Caco-2 (cell line): ENCODE measurements around the gene COG1. TPM values are rescaled to one million over a fixed set of nuclear protein-coding genes. Genes with fewer than 3 reads are reported as not detected.

Source experiments
- BruUV-seq: library from RNA; stranded (reverse); fragments of 400-500 nt; replicated peaks from 2 replicates; lab custom pipeline; 2021; lab: Mats Ljungman, UMichigan
- CTCF ChIA-PET: fragments of 300-600 bp; sonication (Branson Sonifier 250); formaldehyde crosslinking; loops from one replicate; lab custom pipeline; 2022; ENCODE audit warnings: antibody characterized with exemption; lab: Charles Lee
- POLR2A ChIA-PET: fragments of 300-600 bp; sonication (Branson Sonifier 250); formaldehyde crosslinking; loops from one replicate; lab custom pipeline; 2022; ENCODE audit warnings: antibody characterized with exemption; lab: Charles Lee
- DNase-seq, 2 experiments: peaks; one replicate each; pipeline versions ENCODE4 v3.0.0 to v3.0.0-alpha.2; 2020 to 2022
- H3K27me3 ChIP-seq: replicated peaks from 2 replicates; pipeline ENCODE4 v1.6.0; 2011; ENCODE audit warnings: low read length; ENCODE audit not compliant: control insufficient read depth, insufficient read depth
- H3K36me3 ChIP-seq: 2 replicates; pipeline ENCODE4 v1.5.1; 2011; ENCODE audit warnings: low read length; ENCODE audit not compliant: control insufficient read depth, insufficient read depth
- H3K4me1 ChIP-seq: fragments of 250-450 bp; sonication (Bioruptor Pico); 2 replicates; pipeline ENCODE4 v1.5.1; 2020; ENCODE audit warnings: mild to moderate bottlenecking
- H3K4me3 ChIP-seq: 2 replicates; pipeline ENCODE4 v1.5.1; 2011; ENCODE audit warnings: low read depth, mild to moderate bottlenecking, control low read depth, low read length
- H3K9me3 ChIP-seq: fragments of 250-450 bp; sonication (Bioruptor Pico); 2 replicates; pipeline ENCODE4 v1.5.1; 2020; ENCODE audit warnings: mild to moderate bottlenecking, moderate library complexity
- H3K27ac Mint-ChIP-seq: one replicate; pipeline ENCODE4 v1.8.0; 2022; ENCODE audit warnings: mixed read lengths; ENCODE audit not compliant: unreplicated experiment
- H3K27me3 Mint-ChIP-seq: one replicate; pipeline ENCODE4 v1.8.0; 2022; ENCODE audit warnings: mixed read lengths; ENCODE audit not compliant: insufficient read depth, unreplicated experiment
- H3K36me3 Mint-ChIP-seq: one replicate; pipeline ENCODE4 v1.8.0; 2022; ENCODE audit warnings: mild to moderate bottlenecking, mixed read lengths; ENCODE audit not compliant: insufficient read depth, unreplicated experiment
- H3K4me1 Mint-ChIP-seq: one replicate; pipeline ENCODE4 v1.8.0; 2022; ENCODE audit warnings: low read depth, mixed read lengths; ENCODE audit not compliant: unreplicated experiment
- H3K4me3 Mint-ChIP-seq: one replicate; pipeline ENCODE4 v1.8.0; 2022; ENCODE audit warnings: mild to moderate bottlenecking, moderate library complexity, mixed read lengths; ENCODE audit not compliant: unreplicated experiment
- H3K9me3 Mint-ChIP-seq: one replicate; pipeline ENCODE4 v1.8.0; 2022; ENCODE audit warnings: mixed read lengths; ENCODE audit not compliant: unreplicated experiment
- intact Hi-C: fragments of 100-400 bp; cut with micrococcal nuclease; formaldehyde crosslinking; loops from one replicate; pipeline ENCODE4 v1.10.0; 2022; ENCODE audit not compliant: unreplicated experiment
- total RNA-seq: library from RNA; stranded (reverse); gene quantifications from 2 replicates; pipeline ENCODE4 v1.2.3, GENCODE V29; 2022
- TF ChIP-seq, protein P1 (sequence below), 2 experiments: fragments of 200-600 bp in 1 of 2; IDR thresholded peaks; 1 replicate in 1 of 2; 2 replicates in 1 of 2; pipeline versions ENCODE4 v1.5.1 to v1.8.0; 2011 to 2022; ENCODE audit warnings: antibody characterized with exemption in 1 of 2, control low read depth in 1 of 2, inconsistent platforms in 1 of 2, low read depth in 1 of 2, low read length in 1 of 2, mild to moderate bottlenecking in 1 of 2, moderate library complexity in 1 of 2; ENCODE audit not compliant: insufficient read depth in 1 of 2, severe bottlenecking in 1 of 2, unreplicated experiment in 1 of 2

Gene COG1
- total RNA-seq, 1 experiment from 2014 or later = 36.8 TPM

DNA sequence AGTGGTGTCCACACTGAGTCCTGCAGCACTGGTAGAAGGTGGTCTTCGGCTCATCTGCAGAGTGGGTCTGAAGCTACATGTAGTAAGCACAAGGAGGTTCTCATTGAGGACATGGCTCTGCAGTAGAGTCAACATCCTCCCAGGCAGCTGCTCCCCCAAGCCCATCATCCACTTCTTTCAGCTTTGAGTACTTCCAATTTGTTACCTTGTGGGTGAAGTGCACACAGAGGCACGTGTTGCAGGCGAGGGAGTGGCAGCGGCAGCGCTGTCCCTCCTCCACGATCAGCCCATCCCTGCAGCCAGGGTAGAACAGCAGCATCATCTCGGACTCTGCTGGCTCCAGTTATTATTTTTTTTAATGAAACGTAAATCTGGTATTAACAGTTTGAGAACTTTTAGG lies 29.8 kb upstream of the COG1 start:
- peaks cover 8% of the 10 kb centered on the region for H3K27me3 ChIP-seq
- CTCF ChIA-PET = interaction anchor here (1.2 kb wide), 1 partner anchor 177 kb away, joined by 4 read pairs; no protein-coding TSS in a partner anchor

DNA sequence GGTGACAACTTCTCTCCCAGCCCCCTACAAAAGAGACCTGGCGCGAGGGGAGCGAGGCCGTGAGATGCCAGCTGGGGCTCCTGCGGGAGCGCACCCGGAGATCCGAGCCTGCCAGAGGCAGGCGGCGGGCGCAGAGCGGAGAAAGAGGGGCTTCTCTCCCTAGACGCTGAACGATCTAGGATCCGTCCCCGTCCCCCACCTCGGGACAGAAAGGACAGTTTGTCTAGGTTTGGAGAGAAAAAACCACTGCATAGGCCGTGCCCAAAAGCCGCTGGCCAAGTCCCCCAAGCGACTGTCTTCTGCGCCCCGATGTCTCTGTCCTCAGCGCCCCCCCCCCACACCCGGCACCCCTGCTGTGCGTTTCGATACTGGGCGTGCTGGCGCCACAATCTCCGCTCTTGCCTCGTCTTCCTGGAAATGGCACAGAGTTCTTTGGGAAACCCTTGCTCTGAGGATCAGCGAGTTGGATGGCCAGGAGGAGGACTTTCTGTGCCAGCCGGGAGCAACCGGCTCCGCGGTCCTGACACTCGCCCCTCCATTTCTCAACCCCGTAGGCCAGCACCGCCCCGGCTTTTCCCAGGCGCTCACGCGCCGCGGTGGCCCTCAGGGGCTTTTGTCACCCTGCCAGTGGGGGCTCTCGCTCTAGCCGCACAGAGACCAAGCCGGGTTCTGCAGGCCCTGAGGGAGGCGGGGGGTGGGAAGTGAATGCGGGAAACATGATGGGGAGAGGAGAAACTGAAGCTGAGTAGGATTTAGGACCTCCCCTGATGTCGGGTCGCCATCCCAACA lies 27.0 kb upstream of the COG1 start:
- intact Hi-C loops = loop anchor here (2.0 to 10.0 kb wide), 2 partner anchors 27 to 71 kb away; partner anchors contain the start of genes COG1 and SLC39A11
- peak overlapping the region; percentile 83 for H3K4me3 Mint-ChIP-seq
- H3K4me1 ChIP-seq = peaks cover 6% of the 10 kb centered on the region; the same call in 1 of the 2 replicates
- H3K9me3 ChIP-seq = no peaks in the 10 kb centered on the region
- H3K9me3 Mint-ChIP-seq = no peaks in the 10 kb centered on the region
- H3K36me3 ChIP-seq = no peaks in the 10 kb centered on the region
- peaks cover 20% of the 10 kb centered on the region for H3K4me1 Mint-ChIP-seq
- H3K4me3 ChIP-seq = peak overlapping the region; percentile 65
- H3K27me3 Mint-ChIP-seq = peaks cover 20% of the 10 kb centered on the region
- TF ChIP-seq, protein P1, sequence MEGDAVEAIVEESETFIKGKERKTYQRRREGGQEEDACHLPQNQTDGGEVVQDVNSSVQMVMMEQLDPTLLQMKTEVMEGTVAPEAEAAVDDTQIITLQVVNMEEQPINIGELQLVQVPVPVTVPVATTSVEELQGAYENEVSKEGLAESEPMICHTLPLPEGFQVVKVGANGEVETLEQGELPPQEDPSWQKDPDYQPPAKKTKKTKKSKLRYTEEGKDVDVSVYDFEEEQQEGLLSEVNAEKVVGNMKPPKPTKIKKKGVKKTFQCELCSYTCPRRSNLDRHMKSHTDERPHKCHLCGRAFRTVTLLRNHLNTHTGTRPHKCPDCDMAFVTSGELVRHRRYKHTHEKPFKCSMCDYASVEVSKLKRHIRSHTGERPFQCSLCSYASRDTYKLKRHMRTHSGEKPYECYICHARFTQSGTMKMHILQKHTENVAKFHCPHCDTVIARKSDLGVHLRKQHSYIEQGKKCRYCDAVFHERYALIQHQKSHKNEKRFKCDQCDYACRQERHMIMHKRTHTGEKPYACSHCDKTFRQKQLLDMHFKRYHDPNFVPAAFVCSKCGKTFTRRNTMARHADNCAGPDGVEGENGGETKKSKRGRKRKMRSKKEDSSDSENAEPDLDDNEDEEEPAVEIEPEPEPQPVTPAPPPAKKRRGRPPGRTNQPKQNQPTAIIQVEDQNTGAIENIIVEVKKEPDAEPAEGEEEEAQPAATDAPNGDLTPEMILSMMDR (IDR thresholded peaks at IDR 0.05; ENCODE audit: insufficient read depth in 1 of 2, low read depth in 1 of 2, low read length in 1 of 2, severe bottlenecking in 1 of 2, unreplicated experiment in 1 of 2) = no peak
- H3K27ac Mint-ChIP-seq = no peak overlapping the region
- ChIA-PET POLR2A (no interaction called here), CTCF (interaction anchor here (0.6 to 1.5 kb wide), 2 partner anchors 14 to 180 kb away, joined by 3 to 7 read pairs; no protein-coding TSS in a partner anchor)
- H3K27me3 ChIP-seq = peaks cover 8% of the 10 kb centered on the region
- no peak for DNase-seq
- BruUV-seq = no TSS peak
- peaks cover 4% of the 10 kb centered on the region for H3K36me3 Mint-ChIP-seq

More for the DNA sequence above, 29.8 kb upstream of the COG1 start:
- Mint-ChIP-seq H3K4me3 (no peak overlapping the region), H3K27ac (no peak overlapping the region), H3K4me1 (peaks cover 22% of the 10 kb centered on the region), H3K36me3 (peaks cover 4% of the 10 kb centered on the region), H3K27me3 (peaks cover 15% of the 10 kb centered on the region), H3K9me3 (no peaks in the 10 kb centered on the region)
- POLR2A ChIA-PET = no interaction called here
- TF ChIP-seq, protein P1 (IDR thresholded peaks at IDR 0.05; ENCODE audit: insufficient read depth in 1 of 2, low read depth in 1 of 2, low read length in 1 of 2, severe bottlenecking in 1 of 2, unreplicated experiment in 1 of 2) = no peak
- Histone ChIP-seq H3K9me3 (no peaks in the 10 kb centered on the region), H3K36me3 (no peaks in the 10 kb centered on the region), H3K4me1 (peaks cover 6% of the 10 kb centered on the region; the same call in 1 of the 2 replicates), H3K4me3 (no peak overlapping the region)
- intact Hi-C loops = loop anchor here (10.0 kb wide), 1 partner anchor 68 kb away; the partner anchor contains the start of gene SLC39A11
- no peak for DNase-seq
- no TSS peak for BruUV-seq

DNA sequence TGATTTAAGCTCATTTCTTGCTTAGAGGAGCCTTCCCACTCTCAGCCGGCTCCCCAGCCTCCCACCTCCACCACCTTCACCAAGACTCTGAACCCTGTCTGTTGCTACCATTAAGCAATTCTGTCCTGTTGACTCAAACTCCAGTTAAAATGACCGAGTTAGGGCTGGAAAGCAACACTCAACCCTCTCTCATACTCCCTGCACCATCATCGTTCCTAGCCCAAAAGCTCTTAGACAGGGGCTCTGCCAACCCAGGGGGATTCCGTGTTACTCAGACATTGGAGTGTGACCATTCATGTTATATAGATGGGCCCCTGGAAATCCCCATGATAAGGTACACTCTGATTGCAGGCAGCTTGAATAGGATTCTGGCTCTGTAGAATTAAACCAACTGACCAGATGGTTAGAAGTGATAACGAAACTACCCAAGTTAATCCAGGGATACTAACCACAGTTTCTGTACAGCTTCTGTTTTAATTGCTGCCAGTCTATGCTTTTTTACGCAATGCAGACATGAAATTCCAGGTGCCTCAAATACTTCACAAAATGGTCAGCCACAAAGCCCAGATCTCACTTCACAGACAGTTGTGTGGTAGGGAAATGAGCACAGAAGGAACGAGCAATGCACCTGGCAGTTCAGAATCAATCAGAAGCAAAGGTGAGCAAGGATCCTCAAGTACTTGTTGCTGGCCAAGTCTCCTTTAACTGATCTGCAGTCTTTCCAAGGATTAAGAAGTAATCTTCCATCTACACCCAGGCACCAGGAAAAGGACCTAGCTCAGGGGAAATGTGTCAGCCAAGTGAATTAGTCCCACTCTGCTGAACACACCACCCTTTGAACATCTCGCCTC lies 25.9 kb upstream of the COG1 start:
- Histone ChIP-seq H3K4me3 (no peak overlapping the region), H3K36me3 (no peaks in the 10 kb centered on the region), H3K9me3 (no peaks in the 10 kb centered on the region), H3K4me1 (peaks cover 6% of the 10 kb centered on the region; the same call in 1 of the 2 replicates), H3K27me3 (peaks cover 8% of the 10 kb centered on the region)
- Mint-ChIP-seq H3K9me3 (no peaks in the 10 kb centered on the region), H3K4me3 (peak overlapping the region; percentile 83), H3K36me3 (peaks cover 4% of the 10 kb centered on the region), H3K4me1 (peaks cover 13% of the 10 kb centered on the region), H3K27ac (no peak overlapping the region), H3K27me3 (peaks cover 20% of the 10 kb centered on the region)
- ChIA-PET CTCF (no interaction called here), POLR2A (no interaction called here)
- no peak for DNase-seq
- TF ChIP-seq, protein P1 (IDR thresholded peaks at IDR 0.05; ENCODE audit: insufficient read depth in 1 of 2, low read depth in 1 of 2, low read length in 1 of 2, severe bottlenecking in 1 of 2, unreplicated experiment in 1 of 2) = no peak
- no TSS peak for BruUV-seq
- intact Hi-C loops = loop anchor here (2.0 to 10.0 kb wide), 2 partner anchors 26 to 72 kb away; partner anchors contain the start of genes COG1 and SLC39A11
